K562 (cell line): Measurements from ENCODE around the gene PMEPA1. TPM values are rescaled to one million over a fixed set of nuclear protein-coding genes. Genes with fewer than 3 reads are reported as not detected.

ENCODE experiments used
- ATAC-seq: fragments of 200-7000 bp; cut with Tn5 transposase; 3 replicates; pipeline ENCODE4 v1.9.1; 2020; ENCODE audit warnings: moderate library complexity
- BruUV-seq: library from RNA; stranded (reverse); fragments of 400-500 nt; replicated peaks from 2 replicates; lab custom pipeline; 2021; lab: Mats Ljungman, UMichigan
- CTCF ChIA-PET: fragments of 300-600 bp; formaldehyde crosslinking; extraction: SDS; loops from one replicate; lab custom pipeline; 2021; ENCODE audit warnings: low intra/inter-chr PET ratio; lab: Yijun Ruan, JAX
- POLR2A ChIA-PET: fragments of 300-600, 350-650 bp; sonication (Branson Sonifier 250); formaldehyde crosslinking; extraction: SDS; loops from one replicate; lab custom pipeline; 2021; ENCODE audit warnings: antibody characterized with exemption, inconsistent platforms; lab: Yijun Ruan, JAX
- DNase-seq, 4 experiments: peaks; one replicate each; pipeline versions ENCODE4 v3.0.0 to v3.0.0-alpha.2; 2011 to 2018; ENCODE audit warnings: low spot score in 3 of 4, mixed read lengths in 3 of 4; ENCODE audit errors: extremely low read depth in 1 of 4
- FAIRE-seq: peaks from 2 replicates; lab custom pipeline; 2011; peaks lifted over from hg19 to GRCh38; lab: Jason Lieb, UNC
- H2AFZ ChIP-seq: 2 replicates; pipeline ENCODE4 v1.6.0; 2011; ENCODE audit warnings: low read depth, low read length, control low read depth, inconsistent platforms
- H3K27ac ChIP-seq: fragments of 200-600 bp; 3 replicates; pipeline ENCODE4 v1.8.0; 2011; ENCODE audit warnings: low read depth, mild to moderate bottlenecking, control low read depth, inconsistent platforms, low read length, moderate library complexity, mixed read lengths; ENCODE audit errors: extremely low read depth
- H3K27me3 ChIP-seq, 2 experiments: fragments of 300-600 bp in 1 of 2; 2 replicates in 1 of 2; 3 replicates in 1 of 2; pipeline versions ENCODE4 v1.6.0 to v1.8.0; 2011; ENCODE audit warnings: inconsistent platforms in 2 of 2, low read length in 2 of 2, mild to moderate bottlenecking in 1 of 2, mixed read lengths in 1 of 2, moderate library complexity in 1 of 2; ENCODE audit not compliant: control insufficient read depth in 2 of 2, insufficient read depth in 2 of 2
- H3K36me3 ChIP-seq: fragments of 300-600 bp; 3 replicates; pipeline ENCODE4 v1.8.0; 2011; ENCODE audit warnings: mild to moderate bottlenecking, low read length, inconsistent platforms; ENCODE audit not compliant: control insufficient read depth, insufficient read depth
- H3K4me1 ChIP-seq, 2 experiments: fragments of 200-600 bp in 1 of 2; replicated peaks in 1 of 2; 2 replicates in 1 of 2; 3 replicates in 1 of 2; pipeline versions ENCODE4 v1.5.1 to v1.8.0; 2011; ENCODE audit warnings: inconsistent platforms in 2 of 2, low read length in 2 of 2, mild to moderate bottlenecking in 1 of 2, mixed read lengths in 1 of 2, moderate library complexity in 1 of 2; ENCODE audit not compliant: control insufficient read depth in 2 of 2, insufficient read depth in 2 of 2
- H3K4me2 ChIP-seq: 2 replicates; pipeline ENCODE4 v1.6.1; 2011; ENCODE audit warnings: low read length, control low read depth, inconsistent platforms, mixed read lengths; ENCODE audit not compliant: insufficient read depth
- H3K4me3 ChIP-seq: fragments of 200-600 bp; sonication (generic), shearing (Covaris generic); 2 replicates; pipeline ENCODE4 v1.5.1; 2016; ENCODE audit warnings: control low read depth, inconsistent platforms
- H3K79me2 ChIP-seq: fragments of 200-600 bp; 3 replicates; pipeline ENCODE4 v1.8.0; 2011; ENCODE audit warnings: low read length, inconsistent platforms; ENCODE audit not compliant: control insufficient read depth, insufficient read depth
- H3K9ac ChIP-seq, 2 experiments: 2 replicates each; pipeline versions ENCODE4 v1.6.0 to v1.6.1; 2011; ENCODE audit warnings: low read depth in 2 of 2, low read length in 2 of 2, control low read depth in 1 of 2, inconsistent platforms in 1 of 2, mild to moderate bottlenecking in 1 of 2, mixed read lengths in 1 of 2; ENCODE audit not compliant: insufficient read depth in 1 of 2
- H3K9me1 ChIP-seq: one replicate; pipeline ENCODE4 v1.6.0; 2011; ENCODE audit warnings: inconsistent platforms, mild to moderate bottlenecking, low read length, moderate library complexity; ENCODE audit not compliant: control insufficient read depth, insufficient read depth
- H3K9me3 ChIP-seq: replicated peaks from 2 replicates; pipeline ENCODE4 v1.5.1; 2011; ENCODE audit warnings: low read depth, low read length, inconsistent platforms; ENCODE audit not compliant: control insufficient read depth, insufficient read depth
- H4K20me1 ChIP-seq: replicated peaks from 2 replicates; pipeline ENCODE4 v1.6.1; 2011; ENCODE audit warnings: low read length, inconsistent platforms, mixed read lengths; ENCODE audit not compliant: control insufficient read depth, insufficient read depth
- GMEB1 ChIP-seq: fragments of 250-450 bp; sonication (Bioruptor Pico); IDR thresholded peaks from 2 replicates; pipeline ENCODE4 v1.4.0; 2020; ENCODE audit warnings: mild to moderate bottlenecking
- HNRNPL ChIP-seq: fragments of 200-400 bp; formaldehyde crosslinking; IDR thresholded peaks from 2 replicates; pipeline ENCODE4 v1.6.1; 2017; ENCODE audit warnings: low read depth, mild to moderate bottlenecking, low read length
- HOMEZ ChIP-seq: fragments of 250-450 bp; sonication (Bioruptor Pico); IDR thresholded peaks from 2 replicates; pipeline ENCODE4 v1.4.0; 2020; ENCODE audit warnings: mild to moderate bottlenecking, moderate library complexity
- REST ChIP-seq, 2 experiments: fragments of 450-650 bp; formaldehyde crosslinking in 1 of 2; IDR thresholded peaks; 2 replicates each; pipeline versions ENCODE4 v1.4.0 to v1.6.1; 2014 to 2020; ENCODE audit warnings: mild to moderate bottlenecking in 2 of 2, borderline replicate concordance in 1 of 2, low read depth in 1 of 2
- ZEB2 ChIP-seq: fragments of 450-650 bp; IDR thresholded peaks from 2 replicates; pipeline ENCODE4 v1.6.1; 2016
- WGBS: fragments of 100-300 bp; shearing (Covaris generic); methylation state at CpG from one replicate; pipeline ENCODE4 v1.1.6; 2016; ENCODE audit warnings: low coverage, mixed read lengths; ENCODE audit not compliant: insufficient coverage; ENCODE audit errors: missing lambda C conversion rate; 5-methylcytosine and 5-hydroxymethylcytosine counted together
- in situ Hi-C: fragments of 300-500 bp; cut with MboI; formaldehyde crosslinking; loops from 4 replicates; pipeline ENCODE4 v1.15.0; 2018; ENCODE audit warnings: inconsistent platforms, mixed read lengths
- intact Hi-C: fragments of 100-400 bp; cut with micrococcal nuclease; formaldehyde crosslinking; loops from 2 replicates; pipeline ENCODE4 v1.14.2; 2022
- polyA plus RNA-seq, 8 experiments: library from polyadenylated mRNA; depleted of rRNA in 4 of 8; stranded (reverse) in 5 of 8; unstranded in 3 of 8; fragments of >200 nt; fragmentation: Nextera tagmentation in 2 of 8; fragmentation: Illumina TruSeq in 1 of 8; extraction: Ambion mirVana in 2 of 8; extraction: Trizol in 1 of 8; gene quantifications; 2 replicates each; pipeline versions ENCODE4 v1.2.1 to v1.2.3, GENCODE V29; 2011 to 2014; ENCODE audit warnings: inconsistent platforms in 1 of 8, missing spikeins in 1 of 8
- total RNA-seq, 7 experiments: library from RNA; depleted of rRNA in 6 of 7; stranded (reverse); fragments of >200 nt in 6 of 7; fragmentation: Illumina TruSeq in 2 of 7; extraction: Trizol in 2 of 7; gene quantifications; 2 replicates each; pipeline versions ENCODE4 v1.2.1 to v1.2.3, GENCODE V29; 2011 to 2021; ENCODE audit warnings: low replicate concordance in 1 of 7

PMEPA1 gene
- total and polyA plus RNA-seq, 9 of the 15 experiments (the other 6 are each of a cell fraction or from before 2014, with no cell fraction given) = 0.16 TPM; not detected in 8

GRCh38 chr20:57667924-57668782 is 41.7 kb downstream of the PMEPA1 start:
- H3K4me2 ChIP-seq = no peak overlapping the region
- intact Hi-C loops = no loop called here
- WGBS = under 1% methylated on average over 18 of the region's 18 CpGs
- H4K20me1 ChIP-seq = peaks cover 9% of the 10 kb centered on the region; the same call in 1 of the 2 replicates
- ATAC-seq (no peak), DNase-seq (no peak), FAIRE-seq (no peak)
- no peaks in the 10 kb centered on the region for H3K79me2 ChIP-seq
- no peak overlapping the region for H3K9ac ChIP-seq
- in situ Hi-C loops = no loop called here
- no peak overlapping the region for H3K27ac ChIP-seq
- no peaks in the 10 kb centered on the region for H3K4me1 ChIP-seq
- H3K4me3 ChIP-seq = no peak overlapping the region
- no TSS peak for BruUV-seq
- POLR2A ChIA-PET = interaction anchor here (1.2 kb wide), 1 partner anchor 15 kb away, joined by 3 read pairs; no protein-coding TSS in a partner anchor
- no peaks in the 10 kb centered on the region for H3K36me3 ChIP-seq
- H3K9me3 ChIP-seq = no peaks in the 10 kb centered on the region
- H3K9me1 ChIP-seq = no peaks in the 10 kb centered on the region
- peaks cover 26 to 84% of the 10 kb centered on the region in 2 experiments; a peak in 4 of 5 replicates for H3K27me3 ChIP-seq
- no peak overlapping the region for H2AFZ ChIP-seq
- CTCF ChIA-PET = no interaction called here
- no peak for TF ChIP-seq HOMEZ (CRISPR knock-in tag)
- TF ChIP-seq GMEB1 (CRISPR knock-in tag) = no peak
- no peak for TF ChIP-seq REST (IDR thresholded peaks at IDR 0.05; ENCODE audit: borderline replicate concordance)
- TF ChIP-seq REST (CRISPR knock-in tag; IDR thresholded peaks at IDR 0.05; ENCODE audit: low read depth) = no peak
- TF ChIP-seq ZEB2 = no peak
- no peak for TF ChIP-seq HNRNPL
